Natural killer cell (primary cell): ENCODE measurements around the gene PTP4A1. TPM values are rescaled to one million over a fixed set of nuclear protein-coding genes. Genes with fewer than 3 reads are reported as not detected.

Source experiments
- ATAC-seq, 3 donors: fragments of 150-1000 bp in 2 of 3; fragments of 200-7000 bp in 1 of 3; cut with Tn5 transposase; 1 replicate in 1 of 3; 2 replicates in 2 of 3; pipeline ENCODE4 v1.10.0; 2021; ENCODE audit warnings: mild to moderate bottlenecking in 2 of 3, moderate library complexity in 2 of 3
- DNase-seq, 2 donors: peaks; one replicate each; pipeline versions ENCODE4 v3.0.0 to v3.0.0-alpha.2; 2013 to 2021; ENCODE audit warnings: mixed read lengths in 1 of 2
- H3K27ac ChIP-seq: one replicate; pipeline ENCODE4 v1.5.1; 2013; ENCODE audit warnings: mild to moderate bottlenecking, low read length
- H3K27me3 ChIP-seq: one replicate; pipeline ENCODE4 v1.6.1; 2013; ENCODE audit warnings: low read length; ENCODE audit not compliant: control insufficient read depth, insufficient read depth
- H3K36me3 ChIP-seq: one replicate; pipeline ENCODE4 v1.6.1; 2013; ENCODE audit warnings: low read length; ENCODE audit not compliant: control insufficient read depth, insufficient read depth
- H3K4me1 ChIP-seq: one replicate; pipeline ENCODE4 v1.6.1; 2013; ENCODE audit warnings: low read length; ENCODE audit not compliant: control insufficient read depth, insufficient read depth
- H3K4me3 ChIP-seq: one replicate; pipeline ENCODE4 v1.5.1; 2013; ENCODE audit warnings: low read length
- H3K9me3 ChIP-seq: one replicate; pipeline ENCODE4 v1.6.1; 2013; ENCODE audit warnings: low read length; ENCODE audit not compliant: control insufficient read depth, insufficient read depth
- H3K27ac Mint-ChIP-seq, 2 donors: one replicate each; pipeline ENCODE4 v1.8.0; 2022; ENCODE audit warnings: mild to moderate bottlenecking in 2 of 2, mixed read lengths in 2 of 2, moderate library complexity in 1 of 2
- H3K27me3 Mint-ChIP-seq, 2 donors: one replicate each; pipeline ENCODE4 v1.8.0; 2022; ENCODE audit warnings: low read depth in 2 of 2, mixed read lengths in 2 of 2
- H3K36me3 Mint-ChIP-seq: one replicate; pipeline ENCODE4 v1.8.0; 2022; ENCODE audit warnings: mixed read lengths
- H3K4me1 Mint-ChIP-seq, 2 donors: one replicate each; pipeline ENCODE4 v1.8.0; 2022; ENCODE audit warnings: mixed read lengths in 2 of 2
- H3K4me3 Mint-ChIP-seq: one replicate; pipeline ENCODE4 v1.8.0; 2022; ENCODE audit warnings: mild to moderate bottlenecking, moderate library complexity, mixed read lengths
- H3K9me3 Mint-ChIP-seq, 2 donors: one replicate each; pipeline ENCODE4 v1.8.0; 2022; ENCODE audit warnings: mixed read lengths in 2 of 2
- CTCF ChIP-seq: fragments of 200-600 bp; IDR thresholded peaks from one replicate; pipeline ENCODE4 v1.8.0; 2022; ENCODE audit warnings: antibody characterized with exemption
- WGBS: methylation state at CpG from one replicate; pipeline ENCODE4 v1.1.7; 2013; ENCODE audit warnings: missing lambda C conversion rate; ENCODE audit not compliant: insufficient coverage; 5-methylcytosine and 5-hydroxymethylcytosine counted together
- intact Hi-C: fragments of 100-400 bp; cut with micrococcal nuclease; formaldehyde crosslinking; loops from one replicate; pipeline ENCODE4 v1.14.2; 2022
- total RNA-seq, 4 donors: library from RNA; stranded (reverse); fragments of 120-200 nt in 1 of 4; gene quantifications; one replicate each; pipeline versions ENCODE4 v1.2.3 to v1.2.4, GENCODE V29; 2013 to 2022

The PTP4A1 gene
- total RNA-seq, 3 donors from 2014 or later (not counting 1 experiment from before 2014, with no cell fraction given): 113 to 185 (median 130) TPM

GRCh38 chr6:63530991-63531390 is 41.3 kb upstream of the PTP4A1 start:
- Mint-ChIP-seq H3K27me3 (no peaks in the 10 kb centered on the region), H3K36me3 (no peaks in the 10 kb centered on the region), H3K4me3 (no peak overlapping the region), H3K4me1 (peaks cover 5 to 6% of the 10 kb centered on the region in 2 donors), H3K27ac (no peak overlapping the region), H3K9me3 (no peaks in the 10 kb centered on the region)
- H3K4me3 ChIP-seq: no peak overlapping the region
- H3K27me3 ChIP-seq: no peaks in the 10 kb centered on the region
- no peak for TF ChIP-seq CTCF
- H3K36me3 ChIP-seq: no peaks in the 10 kb centered on the region
- no peaks in the 10 kb centered on the region for H3K9me3 ChIP-seq
- no peak for DNase-seq
- H3K27ac ChIP-seq: no peak overlapping the region
- no CpG with 5 or more reads among the region's 1 CpG for WGBS
- ATAC-seq: no peak
- intact Hi-C loops: no loop called here
- H3K4me1 ChIP-seq: no peaks in the 10 kb centered on the region

- 89% methylated on average over 3 of the region's 3 CpGs for WGBS
- no peak for ATAC-seq
- H3K9me3 Mint-ChIP-seq: no peaks in the 10 kb centered on the region
- Histone ChIP-seq H3K27me3 (no peaks in the 10 kb centered on the region), H3K4me1 (no peaks in the 10 kb centered on the region), H3K36me3 (no peaks in the 10 kb centered on the region), H3K4me3 (no peak overlapping the region), H3K27ac (no peak overlapping the region), H3K9me3 (no peaks in the 10 kb centered on the region)
- no peak for TF ChIP-seq CTCF
- DNase-seq: no peak
- H3K4me1 Mint-ChIP-seq: peaks cover 5 to 6% of the 10 kb centered on the region in 2 donors
- H3K27me3 Mint-ChIP-seq: peaks cover 3 to 11% of the 10 kb centered on the region in 2 donors
- no peaks in the 10 kb centered on the region for H3K36me3 Mint-ChIP-seq
- no peak overlapping the region for H3K4me3 Mint-ChIP-seq
- no peak overlapping the region for H3K27ac Mint-ChIP-seq
- intact Hi-C loops: no loop called here
Measured at GRCh38 chr6:63533026-63533425, 39.3 kb upstream of the PTP4A1 start.

- Histone ChIP-seq H3K4me3 (no peak overlapping the region), H3K36me3 (no peaks in the 10 kb centered on the region), H3K27me3 (no peaks in the 10 kb centered on the region), H3K9me3 (no peaks in the 10 kb centered on the region), H3K4me1 (no peaks in the 10 kb centered on the region), H3K27ac (no peak overlapping the region)
- Mint-ChIP-seq H3K9me3 (no peaks in the 10 kb centered on the region), H3K27me3 (peaks cover 3 to 11% of the 10 kb centered on the region in 2 donors), H3K4me3 (no peak overlapping the region), H3K36me3 (no peaks in the 10 kb centered on the region), H3K4me1 (peaks cover 5 to 6% of the 10 kb centered on the region in 2 donors), H3K27ac (no peak overlapping the region)
- DNase-seq (no peak), ATAC-seq (no peak)
- WGBS: 98% methylated on average over 3 of the region's 4 CpGs
- no peak for TF ChIP-seq CTCF
- intact Hi-C loops: no loop called here
Measured at GRCh38 chr6:63533952-63534351, 38.3 kb upstream of the PTP4A1 start.

GRCh38 chr6:63537201-63537958 is 34.9 kb upstream of the PTP4A1 start:
- Histone ChIP-seq H3K4me1 (no peaks in the 10 kb centered on the region), H3K27me3 (no peaks in the 10 kb centered on the region), H3K9me3 (no peaks in the 10 kb centered on the region), H3K27ac (no peak overlapping the region), H3K4me3 (no peak overlapping the region), H3K36me3 (no peaks in the 10 kb centered on the region)
- Mint-ChIP-seq H3K9me3 (peaks cover 0 to under 1% of the 10 kb centered on the region in 2 donors), H3K4me1 (no peaks in the 10 kb centered on the region), H3K4me3 (no peak overlapping the region), H3K27me3 (peaks cover 9 to 12% of the 10 kb centered on the region in 2 donors), H3K36me3 (no peaks in the 10 kb centered on the region), H3K27ac (no peak overlapping the region)
- no peak for TF ChIP-seq CTCF
- WGBS: 60% methylated on average over 9 of the region's 9 CpGs
- ATAC-seq: no peak
- intact Hi-C loops: no loop called here
- DNase-seq: no peak
